ENCODE measurements around the gene SIAH1. TPM values are rescaled to one million over a fixed set of nuclear protein-coding genes. Genes with fewer than 3 reads are reported as not detected.

Gene SIAH1
- total and polyA plus RNA-seq, 2 of the 8 experiments (the other 6 are each of a cell fraction or from before 2014, with no cell fraction given): 19.5 to 33.9 TPM

GRCh38 chr16:48420437-48420836 lies 35.2 kb upstream of the SIAH1 start:
- Histone ChIP-seq H3K27ac (ENCODE audit: low read depth, low read length) (no peak overlapping the region), H3K4me2 (ENCODE audit: insufficient read depth in 1 of 2, low read depth in 2 of 2, low read length in 2 of 2) (no peak overlapping the region), H3K9ac (replicated peaks in 1 of 4; ENCODE audit: extremely low read depth in 1 of 4, low read depth in 3 of 4, low read length in 3 of 4) (no peak overlapping the region), H3K79me2 (ENCODE audit: control insufficient read depth in 1 of 2, insufficient read depth in 2 of 2, low read length in 2 of 2) (no peaks in the 10 kb centered on the region), H3K23me2 (ENCODE audit: low read depth, low read length) (no peaks in the 10 kb centered on the region; the same call in 1 of the 2 replicates), H2BK12ac (ENCODE audit: low read depth, low read length) (no peak overlapping the region), H2AFZ (ENCODE audit: low read length) (no peak overlapping the region), H3K14ac (ENCODE audit: insufficient read length) (no peak overlapping the region), H4K5ac (ENCODE audit: insufficient read length, low read depth, low read length) (no peak overlapping the region), H4K8ac (ENCODE audit: extremely low read depth, insufficient read depth, low read length) (no peak overlapping the region), H3K79me1 (ENCODE audit: low read depth, low read length) (no peaks in the 10 kb centered on the region), H3K23ac (ENCODE audit: insufficient read length) (no peak overlapping the region), H3K27me3 (replicated peaks in 1 of 4; ENCODE audit: control insufficient read depth in 3 of 4, extremely low read depth in 1 of 4, insufficient read depth in 3 of 4, low read length in 3 of 4) (no peaks in the 10 kb centered on the region), H3K4me1 (replicated peaks in 1 of 4; ENCODE audit: control insufficient read depth in 3 of 4, insufficient read depth in 4 of 4, low read length in 3 of 4) (no peaks in the 10 kb centered on the region), H3K56ac (replicated peaks; ENCODE audit: insufficient read length, low read depth, low read length) (no peak overlapping the region), H3K4me3 (ENCODE audit: extremely low read depth in 1 of 4, insufficient read depth in 2 of 4, low read depth in 3 of 4, low read length in 4 of 4) (no peak overlapping the region), H2BK15ac (ENCODE audit: low read length) (no peak overlapping the region), H3K4ac (replicated peaks; ENCODE audit: insufficient read length, low read depth, low read length) (no peak overlapping the region), H4K20me1 (replicated peaks in 1 of 2; ENCODE audit: control insufficient read depth in 1 of 2, insufficient read depth in 2 of 2, low read length in 2 of 2) (no peaks in the 10 kb centered on the region), H3K18ac (ENCODE audit: extremely low read depth, low read length) (no peak overlapping the region), H2BK120ac (replicated peaks; ENCODE audit: low read depth, low read length) (no peak overlapping the region), H2AK5ac (ENCODE audit: low read depth, low read length) (no peak overlapping the region), H2BK5ac (ENCODE audit: low read depth, low read length) (no peak overlapping the region), H2BK20ac (ENCODE audit: low read length) (no peak overlapping the region), H4K91ac (replicated peaks; ENCODE audit: insufficient read length, low read length) (no peak overlapping the region), H3K36me3 (ENCODE audit: control insufficient read depth in 2 of 4, insufficient read depth in 4 of 4, low read length in 3 of 4) (peaks cover 0 to 4% (median 0%) of the 10 kb centered on the region in 4 experiments; a peak in 1 of 8 replicates), H3K9me3 (ENCODE audit: insufficient read depth in 2 of 2, low read depth in 1 of 2, low read length in 1 of 2) (peaks cover 6 to 10% of the 10 kb centered on the region in 2 experiments; a peak in 2 of 4 replicates)
- WGBS, 2 experiments (ENCODE audit: extremely low coverage in 1 of 2, insufficient coverage in 1 of 2, insufficient read length in 1 of 2, insufficient replicate concordance in 2 of 2, low coverage in 1 of 2, low lambda C conversion rate in 2 of 2, missing lambda C conversion rate in 1 of 2): 56% methylated on average over 1 of the region's 1 CpG; no CpG with 5 or more reads in 1 of the 2 experiments
- ChIA-PET CTCF (ENCODE audit: partially characterized antibody) (interaction anchor here (0.7 to 1.0 kb wide), 2 partner anchors 35 to 129 kb away, joined by 3 to 4 read pairs; partner anchors contain the start of gene SIAH1), POLR2A (ENCODE audit: partially characterized antibody) (interaction anchor here (1.2 to 1.3 kb wide), 2 partner anchors 35 to 37 kb away, joined by 3 to 4 read pairs; partner anchors contain the start of gene SIAH1)
- DNase-seq (ENCODE audit: low read depth in 1 of 2, low spot score in 2 of 2): no peak
- TF ChIP-seq EGR1 (IDR thresholded peaks at IDR 0.05; ENCODE audit: borderline replicate concordance, low read depth, low read length) (no peak), ATF3 (IDR thresholded peaks at IDR 0.05; ENCODE audit: insufficient read depth, low read depth, low read length) (no peak), TBP (IDR thresholded peaks at IDR 0.05; ENCODE audit: low read depth, low read length) (no peak), POU5F1 (IDR thresholded peaks at IDR 0.05; ENCODE audit: low read depth, low read length) (no peak), CEBPB (IDR thresholded peaks at IDR 0.05; ENCODE audit: low read depth, low read length) (peak; percentile 45; the same call in 1 of the 2 replicates)
- no peak for FAIRE-seq

Data from H1 (cell line).